Upper lobe of right lung (tissue), 1 donor: Measurements from ENCODE around the gene FAM3A. TPM values are rescaled to one million over a fixed set of nuclear protein-coding genes. Genes with fewer than 3 reads are reported as not detected.

Source experiments
- ATAC-seq: fragments of 200-7000 bp; cut with Tn5 transposase; one replicate; pipeline ENCODE4 v1.9.1; 2020; ENCODE audit warnings: mild to moderate bottlenecking, moderate library complexity
- DNase-seq: peaks from one replicate; pipeline ENCODE4 v3.0.0-alpha.2; 2020
- H3K27ac ChIP-seq: fragments of 200-600 bp; one replicate; pipeline ENCODE4 v1.8.0; 2022
- H3K27me3 ChIP-seq: fragments of 200-600 bp; one replicate; pipeline ENCODE4 v1.8.0; 2022; ENCODE audit warnings: mild to moderate bottlenecking
- H3K36me3 ChIP-seq: fragments of 200-600 bp; one replicate; pipeline ENCODE4 v1.8.0; 2022
- H3K4me1 ChIP-seq: fragments of 200-600 bp; one replicate; pipeline ENCODE4 v1.8.0; 2022
- H3K4me3 ChIP-seq: fragments of 200-600 bp; one replicate; pipeline ENCODE4 v1.8.0; 2022; ENCODE audit warnings: mild to moderate bottlenecking
- H3K9me3 ChIP-seq: fragments of 200-600 bp; one replicate; pipeline ENCODE4 v1.8.0; 2022
- CTCF ChIP-seq: fragments of 200-600 bp; IDR thresholded peaks from one replicate; pipeline ENCODE4 v1.8.0; 2022; ENCODE audit warnings: antibody characterized with exemption
- intact Hi-C: fragments of 100-400 bp; cut with DNase I; formaldehyde crosslinking; loops from one replicate; pipeline ENCODE4 v1.11.0; 2022
- total RNA-seq: library from RNA; stranded (reverse); fragmentation: NEBNext Ultra II Directional; extraction: Animal tissue kit (Norgen Biotek cat#: 25700); gene quantifications from one replicate; pipeline ENCODE4 v1.2.1, GENCODE V29; 2021
- donor health status: DM: no; HTN: yes; CAD: no; lungs with severe emphysema.

Gene FAM3A
- total RNA-seq, 1 donor from 2014 or later: 42.6 TPM

GRCh38 chrX:154465601-154466000, 50.4 kb downstream of the FAM3A start:
- TF ChIP-seq CTCF: no peak
- ATAC-seq: no peak

GRCh38 chrX:154464806-154465365, 51.1 kb downstream of the FAM3A start:
- Histone ChIP-seq H3K4me3 (no peak overlapping the region), H3K27ac (no peak overlapping the region), H3K27me3 (no peaks in the 10 kb centered on the region), H3K4me1 (no peaks in the 10 kb centered on the region), H3K36me3 (no peaks in the 10 kb centered on the region), H3K9me3 (no peaks in the 10 kb centered on the region)
- no peak for TF ChIP-seq CTCF
- intact Hi-C loops: no loop called here
- ATAC-seq (no peak), DNase-seq (no peak)

More at GRCh38 chrX:154465601-154466000, 50.4 kb downstream of the FAM3A start:
- H3K27ac ChIP-seq: no peak overlapping the region
- no peak overlapping the region for H3K4me3 ChIP-seq
- H3K4me1 ChIP-seq: no peaks in the 10 kb centered on the region
- H3K9me3 ChIP-seq: no peaks in the 10 kb centered on the region
- H3K36me3 ChIP-seq: peaks cover 5% of the 10 kb centered on the region
- intact Hi-C loops: no loop called here
- DNase-seq: no peak
- no peaks in the 10 kb centered on the region for H3K27me3 ChIP-seq

- no peaks in the 10 kb centered on the region for H3K9me3 ChIP-seq
- H3K27ac ChIP-seq: no peak overlapping the region
- no peak for TF ChIP-seq CTCF
- ATAC-seq (no peak), DNase-seq (no peak)
- H3K4me1 ChIP-seq: no peaks in the 10 kb centered on the region
- H3K36me3 ChIP-seq: no peaks in the 10 kb centered on the region
- H3K4me3 ChIP-seq: no peak overlapping the region
- H3K27me3 ChIP-seq: no peaks in the 10 kb centered on the region
- intact Hi-C loops: no loop called here
Observed at GRCh38 chrX:154463611-154464220, 52.3 kb downstream of the FAM3A start.

- DNase-seq (no peak), ATAC-seq (no peak)
- intact Hi-C loops: no loop called here
- Histone ChIP-seq H3K27ac (no peak overlapping the region), H3K9me3 (no peaks in the 10 kb centered on the region), H3K4me1 (no peaks in the 10 kb centered on the region), H3K4me3 (no peak overlapping the region), H3K36me3 (no peaks in the 10 kb centered on the region), H3K27me3 (no peaks in the 10 kb centered on the region)
- TF ChIP-seq CTCF: no peak
Observed at GRCh38 chrX:154462396-154462795, 53.6 kb downstream of the FAM3A start.

GRCh38 chrX:154460326-154460725, 55.7 kb downstream of the FAM3A start:
- H3K4me3 ChIP-seq: no peak overlapping the region
- no peak for DNase-seq
- intact Hi-C loops: no loop called here

More at GRCh38 chrX:154460326-154460725, 55.7 kb downstream of the FAM3A start:
- no peak for TF ChIP-seq CTCF
- Histone ChIP-seq H3K9me3 (no peaks in the 10 kb centered on the region), H3K36me3 (no peaks in the 10 kb centered on the region), H3K27me3 (no peaks in the 10 kb centered on the region), H3K27ac (no peak overlapping the region), H3K4me1 (no peaks in the 10 kb centered on the region)
- no peak for ATAC-seq
